Left cardiac atrium (tissue), 4 donors: ENCODE results near the gene CD63. TPM values are rescaled to one million over a fixed set of nuclear protein-coding genes. Genes with fewer than 3 reads are reported as not detected.

Source experiments
- ATAC-seq, 2 donors: fragments of 200-7000 bp; cut with Tn5 transposase; one replicate each; pipeline ENCODE4 v1.9.1; 2020; ENCODE audit warnings: mild to moderate bottlenecking in 2 of 2, moderate library complexity in 2 of 2
- DNase-seq: peaks from one replicate; pipeline ENCODE4 v3.0.0-alpha.2; 2020
- intact Hi-C, 2 donors: fragments of 100-400 bp; cut with DNase I; formaldehyde crosslinking; loops; one replicate each; pipeline versions ENCODE4 v1.14.1 to v1.15.1; 2022 to 2023
- total RNA-seq, 2 donors: library from RNA; stranded (reverse); fragmentation: NEBNext Ultra II Directional; extraction: Animal tissue kit (Norgen Biotek cat#: 25700); gene quantifications; one replicate each; pipeline ENCODE4 v1.2.1, GENCODE V29; 2021
- donor health status: DM: no; HTN: yes; CAD: no.
- donor health status: DM: no; HTN: yes; CAD: no; lungs with severe emphysema.
- donor health status: DM: yes; HTN: yes; CAD: no.
- donor health status: Dilated cardiomyopathy.

The CD63 gene
- total RNA-seq, 2 donors from 2014 or later, result 1,288 to 1,875 TPM

DNA sequence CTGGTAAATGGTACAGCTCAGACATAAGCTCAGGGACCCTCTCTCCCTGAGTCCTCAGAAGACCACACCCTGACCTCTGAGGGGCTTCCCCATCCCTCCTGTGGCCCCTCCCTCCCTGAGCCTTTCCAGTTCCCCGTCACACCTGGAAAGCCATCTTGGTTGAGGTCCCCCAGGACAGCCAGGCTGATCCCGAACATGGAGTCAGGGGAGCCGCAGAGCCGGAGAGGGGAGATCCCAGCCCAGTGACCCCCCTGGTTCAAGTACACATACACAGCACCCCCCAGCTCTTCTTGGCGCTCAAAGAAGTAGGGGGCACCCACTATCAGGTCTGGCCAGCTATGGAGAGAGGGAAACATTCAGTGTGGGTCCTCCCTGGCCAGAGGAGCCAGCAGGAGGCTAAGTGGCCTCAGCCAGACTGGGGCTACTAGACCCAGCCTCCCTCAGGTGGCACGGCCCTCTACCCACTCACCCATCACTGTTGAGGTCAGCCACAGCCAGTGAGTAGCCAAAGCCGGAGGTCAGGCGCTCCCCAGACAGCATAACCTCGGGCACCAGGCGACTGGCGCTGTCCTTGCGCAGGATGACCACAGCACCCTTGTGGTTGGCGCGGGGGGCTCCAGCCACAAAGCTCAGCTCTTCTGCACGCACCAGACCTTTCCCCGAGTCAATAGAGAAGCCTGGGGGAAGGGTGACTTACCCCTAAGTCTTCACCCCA, 30.4 kb downstream of the CD63 start:
- DNase-seq, result no peak
- no peak for ATAC-seq
- intact Hi-C loops, result no loop called here

DNA sequence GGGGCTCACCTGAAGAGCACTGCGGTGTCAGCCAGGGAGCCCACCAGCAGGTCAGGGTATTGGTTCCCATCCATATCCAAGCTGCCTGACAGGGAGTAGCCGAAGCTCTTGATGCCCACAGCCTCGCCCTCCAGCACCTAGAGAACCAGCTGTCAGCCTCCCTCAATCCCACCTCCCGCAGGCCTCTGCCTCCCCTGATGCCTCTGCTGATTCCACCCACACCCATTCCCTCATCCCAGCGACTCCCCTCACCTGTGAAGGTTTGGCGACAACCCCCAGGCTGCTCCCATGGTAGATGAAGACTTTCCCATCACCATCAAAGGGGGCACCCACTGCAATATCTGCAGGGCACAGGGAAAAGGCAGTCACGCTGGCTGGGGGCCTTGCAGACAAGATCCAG, 31.1 kb downstream of the CD63 start:
- ATAC-seq (no peak), DNase-seq (no peak)
- intact Hi-C loops, result no loop called here

DNA sequence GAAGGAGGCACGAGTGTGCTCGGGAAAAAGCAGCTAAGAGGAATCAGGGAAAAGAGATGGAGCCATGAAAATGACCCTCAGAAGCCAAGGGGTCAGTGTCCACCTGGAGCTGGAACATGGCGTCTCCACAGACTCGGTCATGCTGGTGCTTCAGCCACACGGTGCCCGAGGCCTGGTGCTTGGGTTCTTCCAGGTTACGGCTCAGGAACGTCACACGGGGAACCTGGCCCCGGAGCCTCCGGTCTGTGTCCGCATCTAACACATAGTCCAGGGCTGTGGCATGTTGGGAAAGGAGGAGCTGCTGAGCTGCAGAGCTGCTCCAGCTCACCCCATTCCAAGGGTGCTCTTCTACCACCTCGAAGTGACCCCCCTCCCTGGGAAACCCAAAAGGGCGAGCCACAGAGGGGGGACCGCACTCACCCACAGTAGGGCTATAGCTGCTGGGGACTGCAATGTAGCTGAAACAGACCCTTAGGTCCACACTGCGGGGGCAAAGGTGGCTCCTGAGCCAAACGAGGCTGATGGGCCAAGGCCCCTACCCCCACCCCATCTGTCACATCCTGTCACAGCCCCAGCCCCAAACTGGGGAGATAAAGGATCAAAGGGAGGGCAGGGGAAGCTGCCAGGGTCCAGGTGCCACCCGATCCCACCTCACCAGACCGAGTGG, 31.9 kb downstream of the CD63 start:
- no peak for ATAC-seq
- no peak for DNase-seq
- intact Hi-C loops, result no loop called here

DNA sequence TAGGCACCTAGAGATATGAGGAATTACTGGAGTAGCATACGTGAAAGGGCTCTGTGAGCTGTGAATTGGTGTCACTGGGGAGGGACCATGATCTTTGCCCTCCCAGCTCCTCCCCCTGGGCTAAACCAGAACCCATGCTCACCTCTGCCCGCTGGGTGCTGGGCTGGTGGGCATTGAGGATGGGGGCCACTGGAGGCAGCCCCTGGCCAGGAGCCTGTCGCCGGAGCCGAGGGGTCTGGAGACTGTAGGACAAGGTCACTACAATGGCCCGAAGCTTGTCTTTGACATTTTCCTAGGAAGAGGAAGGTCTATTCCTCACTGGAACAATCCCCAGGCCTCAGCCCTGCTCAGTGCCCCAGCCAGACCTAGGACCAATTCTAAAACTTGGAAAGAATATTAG, 32.7 kb downstream of the CD63 start:
- intact Hi-C loops, result no loop called here
- DNase-seq, result no peak
- ATAC-seq, result no peak

DNA sequence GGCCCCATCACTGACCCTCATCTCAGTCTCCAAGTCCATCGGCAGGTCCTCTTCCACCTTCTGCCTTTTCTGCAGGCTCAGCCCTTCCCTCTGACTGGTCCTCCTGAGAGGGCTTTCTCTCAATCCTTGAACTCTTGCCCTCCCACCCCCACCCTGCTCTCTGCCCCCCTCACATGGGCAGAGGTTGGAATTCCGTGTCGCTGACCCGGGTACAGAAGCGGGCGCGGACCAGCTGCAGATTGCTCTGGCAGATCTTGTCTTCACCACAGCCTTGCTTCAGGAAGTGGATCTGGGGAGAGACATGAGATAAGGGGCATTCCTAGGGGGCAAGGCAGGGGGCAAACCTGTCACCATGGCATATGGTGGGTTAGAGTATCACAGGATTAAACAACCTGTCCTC, 33.5 kb downstream of the CD63 start:
- DNase-seq, result no peak
- no peak for ATAC-seq
- intact Hi-C loops, result no loop called here

DNA sequence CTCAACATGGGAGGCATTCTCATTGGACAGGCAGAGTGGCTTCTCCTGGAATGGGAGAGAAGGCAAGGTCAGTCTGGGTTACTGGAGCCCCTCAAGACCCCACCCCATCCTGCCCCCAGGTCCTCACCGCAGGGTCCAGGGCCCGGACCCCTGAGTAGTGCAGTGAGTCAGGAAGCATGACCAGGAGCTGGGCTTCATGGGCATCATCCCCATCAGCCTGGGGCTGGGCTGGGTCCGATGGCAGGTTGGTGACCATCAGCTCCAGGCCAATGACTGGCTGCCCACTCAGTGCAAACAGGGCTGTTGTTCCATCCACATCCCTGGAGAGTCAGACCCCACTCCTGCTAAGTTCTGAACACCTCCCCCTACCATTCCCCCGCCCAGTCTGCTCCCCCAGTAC, 34.2 kb downstream of the CD63 start:
- no peak for DNase-seq
- intact Hi-C loops, result no loop called here
- ATAC-seq, result peak in 1 of 2 donors; percentile 5

DNA sequence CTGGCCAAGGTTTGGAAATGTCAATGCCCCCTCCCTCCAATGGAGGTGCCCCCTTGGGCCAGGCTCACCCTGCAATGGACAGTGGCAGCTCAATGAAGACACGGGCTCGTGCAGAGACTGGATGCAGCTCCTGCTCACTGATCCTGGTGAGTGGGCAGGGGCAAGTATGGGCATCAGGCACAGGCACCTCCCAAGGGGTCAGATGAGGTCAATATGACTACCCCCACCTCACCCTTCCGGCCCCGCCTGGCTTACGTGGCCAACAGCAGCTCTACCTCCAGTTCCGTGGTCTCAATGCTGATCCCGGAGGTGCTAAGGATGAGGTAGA, 34.7 kb downstream of the CD63 start:
- ATAC-seq (no peak), DNase-seq (no peak)
- intact Hi-C loops, result no loop called here

DNA sequence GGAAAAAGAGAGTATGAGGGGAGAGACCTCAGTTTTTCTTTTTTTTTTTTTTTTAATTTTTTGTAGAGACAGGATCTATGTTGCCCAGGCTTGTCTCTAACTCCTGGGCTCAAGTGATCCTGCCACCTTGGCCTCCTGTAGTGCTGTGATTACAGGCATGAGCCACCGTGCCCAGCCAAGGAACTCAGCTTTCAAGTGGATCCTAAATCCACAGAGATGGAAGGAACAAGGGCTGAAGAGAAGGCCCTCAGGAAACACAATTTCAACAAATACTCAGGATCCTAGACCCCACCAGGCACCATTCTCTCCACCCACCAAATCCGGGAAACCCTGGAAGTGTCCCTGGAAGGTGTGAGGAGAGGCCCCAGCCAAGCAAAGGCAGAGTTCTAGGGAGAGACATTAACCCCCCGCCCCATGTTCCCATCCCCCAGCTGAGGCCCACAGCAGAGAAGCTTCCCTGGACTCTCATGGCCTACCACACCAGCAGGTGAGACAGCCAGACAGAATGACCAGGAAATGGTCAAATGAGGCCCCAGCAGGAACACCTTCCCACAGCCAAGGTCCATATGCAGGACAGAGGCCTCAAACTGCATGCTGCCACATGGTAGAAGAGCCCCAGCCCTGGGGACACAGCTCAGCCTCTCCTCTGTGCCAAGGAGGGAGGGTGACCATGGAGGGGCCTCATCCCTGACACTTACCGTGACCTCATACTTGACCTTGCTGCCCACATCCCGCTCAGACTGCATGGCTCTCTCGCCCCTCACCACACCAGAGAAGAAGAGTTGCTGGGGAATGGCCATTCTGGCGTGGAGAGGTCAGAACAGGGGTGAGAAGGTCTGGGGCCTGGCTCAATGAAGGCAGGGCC, 35.3 kb downstream of the CD63 start:
- no peak for DNase-seq
- peak in 1 of 2 donors; percentile 4 for ATAC-seq
- intact Hi-C loops, result no loop called here

DNA sequence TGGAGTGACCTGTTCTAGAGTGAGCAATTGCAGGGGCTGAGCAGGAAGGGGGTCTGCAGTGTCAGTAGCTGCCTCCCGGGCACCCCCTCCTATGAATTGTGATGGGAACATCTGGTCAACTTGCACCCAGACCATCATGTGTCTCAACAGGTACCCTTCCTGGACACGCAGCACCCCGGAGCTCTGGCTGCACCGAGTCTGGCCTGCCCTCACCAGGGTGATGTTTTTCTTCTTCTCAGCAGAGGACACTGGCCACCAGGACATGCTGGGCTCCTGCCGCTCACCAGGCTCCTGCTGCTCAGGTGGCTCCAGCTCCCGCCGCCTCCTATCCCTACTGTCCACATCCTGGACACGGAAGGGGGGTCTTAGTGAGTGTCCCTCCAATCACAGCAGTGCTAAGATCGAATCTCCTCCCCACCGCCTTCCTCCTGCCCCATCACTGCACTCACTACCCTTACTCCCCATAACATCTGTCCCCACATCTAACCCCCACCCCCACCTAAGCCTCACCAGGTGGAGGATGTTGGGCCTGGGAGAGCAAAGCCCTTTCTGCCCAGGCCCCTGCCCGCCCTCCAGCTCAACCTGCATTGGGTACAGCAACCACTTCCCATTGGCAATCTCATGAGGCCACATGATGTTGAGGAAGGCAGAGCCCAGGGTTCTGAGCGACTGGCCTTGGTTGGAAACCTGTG, 36.0 kb downstream of the CD63 start:
- no peak for ATAC-seq

DNA sequence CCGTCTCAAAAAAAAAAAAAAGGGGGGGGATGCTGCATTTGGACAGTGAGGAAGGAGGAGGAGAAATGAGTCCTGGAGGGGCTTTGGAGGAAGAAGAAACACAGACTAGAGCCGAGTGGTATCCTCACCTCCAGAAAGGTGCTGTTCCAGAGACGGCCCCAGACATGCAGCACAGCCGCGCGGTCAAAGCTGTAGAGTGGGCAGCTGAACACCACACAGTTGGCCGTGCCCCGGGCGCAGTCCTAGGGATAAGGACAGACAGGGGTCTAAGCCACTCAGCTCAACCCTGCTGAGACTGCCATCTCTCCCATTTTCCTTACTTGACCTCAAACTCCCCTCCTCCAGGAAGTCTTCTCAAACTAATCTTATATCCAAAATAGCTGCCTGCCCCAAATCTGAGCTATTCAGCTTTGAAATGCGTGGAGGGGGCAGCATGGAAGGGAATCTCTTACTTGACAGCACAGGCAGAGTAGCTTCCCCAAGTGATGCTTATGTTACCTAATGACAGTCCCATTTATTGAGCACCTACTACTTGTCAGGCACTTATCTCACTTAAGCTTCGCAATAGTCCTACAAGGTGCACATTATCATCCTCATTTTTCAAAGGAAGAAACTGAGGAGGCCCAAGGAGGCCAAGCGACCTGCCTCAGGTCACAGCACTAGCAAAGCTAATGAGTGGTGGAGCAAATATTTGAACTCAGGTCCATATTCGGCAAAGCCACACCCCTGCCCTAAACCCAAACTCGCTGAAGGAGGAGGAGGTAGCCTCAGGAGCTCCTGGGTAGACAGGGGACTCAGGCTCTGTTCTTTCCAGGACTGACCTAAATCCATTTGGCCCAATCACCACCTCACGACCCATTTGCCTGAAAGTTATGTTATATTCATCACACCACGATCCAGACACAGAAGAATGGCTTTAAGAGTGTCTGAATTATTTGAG, 39.8 kb downstream of the CD63 start:
- ATAC-seq (no peak), DNase-seq (no peak)
- intact Hi-C loops, result no loop called here

More for the DNA sequence above, 36.0 kb downstream of the CD63 start:
- DNase-seq, result no peak
- intact Hi-C loops, result no loop called here

DNA sequence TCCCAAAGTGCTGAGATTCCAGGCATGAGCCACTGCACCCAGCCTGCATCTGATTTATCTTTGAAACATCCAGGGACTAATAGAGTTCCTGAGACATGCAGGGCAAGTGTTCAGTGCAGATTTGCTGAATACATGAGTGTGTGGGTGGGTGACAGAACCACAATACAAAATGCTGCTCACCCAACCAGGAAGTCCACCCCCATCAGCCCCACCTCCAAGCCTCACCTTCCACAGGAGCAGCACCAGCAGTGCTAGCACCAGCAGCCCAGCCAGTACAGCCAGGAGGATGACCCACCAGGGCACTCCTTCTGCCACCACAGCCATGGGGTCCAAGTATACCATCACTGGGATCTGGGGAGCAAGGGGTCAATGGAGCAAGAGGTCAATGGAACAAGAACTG, 41.1 kb downstream of the CD63 start:
- ATAC-seq (no peak), DNase-seq (no peak)
- intact Hi-C loops, result no loop called here

DNA sequence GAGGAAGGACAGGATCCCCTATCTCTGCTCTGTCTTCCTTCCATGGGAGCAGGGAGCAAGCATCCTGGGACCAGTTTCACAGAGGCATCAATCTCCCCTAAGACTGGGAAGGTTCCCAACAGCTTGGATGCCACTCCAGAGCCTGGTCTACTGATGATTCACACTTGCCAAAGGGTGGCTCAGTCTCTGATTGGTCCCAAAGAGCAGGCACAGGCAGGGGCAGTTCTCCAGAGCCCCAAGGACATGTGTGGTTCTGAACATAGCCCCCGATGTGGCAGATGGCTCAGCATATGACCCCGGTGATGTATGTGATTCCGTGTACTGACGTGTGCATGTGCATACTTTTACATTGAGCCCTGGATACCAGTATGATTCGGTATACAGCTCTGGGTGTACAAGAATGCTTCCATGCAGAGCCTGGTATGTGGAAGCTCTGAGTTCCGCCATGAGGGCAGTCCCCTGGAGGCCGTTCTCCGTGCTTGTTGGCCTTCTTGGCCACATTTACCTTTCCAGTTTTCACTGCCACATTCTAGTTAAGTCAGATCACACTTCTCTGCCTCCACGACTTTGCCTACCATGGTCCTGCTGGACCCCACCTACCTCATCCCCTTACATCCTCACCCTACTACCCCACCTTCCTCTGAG, 42.3 kb downstream of the CD63 start:
- DNase-seq, result no peak
- intact Hi-C loops, result no loop called here
- ATAC-seq, result peak in 1 of 2 donors; percentile 22

DNA sequence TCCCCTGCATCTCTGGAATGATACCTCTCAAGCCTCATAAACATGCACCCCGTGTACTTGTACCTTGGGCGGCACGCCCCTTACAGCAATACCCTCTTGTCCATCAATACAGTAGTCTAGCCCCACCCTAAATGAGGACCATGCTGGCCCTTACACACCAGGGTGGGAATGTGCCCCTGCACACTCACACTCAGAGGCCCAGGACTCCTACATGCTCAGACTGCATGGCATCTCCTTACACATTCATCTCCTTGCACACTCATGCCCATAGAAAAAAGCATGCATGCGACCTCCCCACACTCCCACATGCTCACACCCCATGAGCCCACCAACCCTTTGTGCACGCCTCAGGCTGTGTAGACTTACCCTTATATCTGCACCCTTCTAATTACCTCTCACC, 43.1 kb downstream of the CD63 start:
- ATAC-seq, result no peak
- no peak for DNase-seq
- intact Hi-C loops, result no loop called here

DNA sequence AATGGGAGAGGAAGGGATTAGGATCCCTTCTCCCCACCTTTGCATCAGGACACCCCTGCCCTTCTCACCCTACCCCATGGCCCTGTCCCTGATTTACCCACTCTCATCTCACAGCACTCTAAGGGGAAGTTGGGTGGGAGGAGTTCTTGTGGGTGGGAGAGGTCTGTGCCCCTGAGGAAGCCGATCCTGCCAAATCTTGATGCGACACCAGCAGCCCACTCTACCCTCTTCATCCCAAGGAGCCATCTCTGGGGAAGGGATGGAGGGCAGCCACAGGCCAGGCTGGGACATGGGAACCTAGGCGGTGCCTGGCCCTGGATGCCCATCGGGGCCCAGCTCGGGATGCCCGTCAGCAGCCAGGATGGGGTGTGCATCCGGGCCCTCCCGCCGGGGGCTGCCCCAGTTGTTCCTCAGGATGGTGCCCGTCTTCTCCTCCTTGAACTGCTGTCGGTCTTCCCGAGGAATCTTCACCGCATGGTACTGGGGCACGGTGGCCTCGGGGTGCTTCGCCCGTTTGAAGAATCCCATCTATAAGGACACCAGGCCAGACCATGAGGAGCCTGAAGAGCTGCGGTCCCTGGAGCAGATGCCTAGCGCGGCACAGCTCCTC, 43.9 kb downstream of the CD63 start:
- intact Hi-C loops, result no loop called here
- ATAC-seq (no peak), DNase-seq (no peak)

DNA sequence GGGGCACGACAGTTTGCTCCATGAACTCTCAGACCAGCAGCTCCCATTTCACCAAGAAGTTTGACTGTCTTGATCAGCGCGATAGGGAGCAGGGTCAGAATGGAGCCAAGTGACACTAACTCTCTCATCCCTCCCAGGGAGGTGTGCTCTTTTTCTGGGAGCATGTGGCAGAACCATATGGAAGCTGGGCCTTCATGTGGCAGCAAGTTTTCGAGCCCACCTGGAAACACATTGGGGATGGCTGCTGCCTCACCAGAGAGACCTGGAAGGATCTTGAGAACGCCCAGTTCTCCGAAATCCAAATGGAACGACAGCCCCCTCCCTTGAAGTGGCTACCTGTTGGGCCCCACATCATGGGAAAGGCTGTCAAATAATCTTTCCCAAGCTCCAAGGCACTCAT, 45.1 kb downstream of the CD63 start:
- DNase-seq (no peak), ATAC-seq (no peak)
- intact Hi-C loops, result no loop called here

DNA sequence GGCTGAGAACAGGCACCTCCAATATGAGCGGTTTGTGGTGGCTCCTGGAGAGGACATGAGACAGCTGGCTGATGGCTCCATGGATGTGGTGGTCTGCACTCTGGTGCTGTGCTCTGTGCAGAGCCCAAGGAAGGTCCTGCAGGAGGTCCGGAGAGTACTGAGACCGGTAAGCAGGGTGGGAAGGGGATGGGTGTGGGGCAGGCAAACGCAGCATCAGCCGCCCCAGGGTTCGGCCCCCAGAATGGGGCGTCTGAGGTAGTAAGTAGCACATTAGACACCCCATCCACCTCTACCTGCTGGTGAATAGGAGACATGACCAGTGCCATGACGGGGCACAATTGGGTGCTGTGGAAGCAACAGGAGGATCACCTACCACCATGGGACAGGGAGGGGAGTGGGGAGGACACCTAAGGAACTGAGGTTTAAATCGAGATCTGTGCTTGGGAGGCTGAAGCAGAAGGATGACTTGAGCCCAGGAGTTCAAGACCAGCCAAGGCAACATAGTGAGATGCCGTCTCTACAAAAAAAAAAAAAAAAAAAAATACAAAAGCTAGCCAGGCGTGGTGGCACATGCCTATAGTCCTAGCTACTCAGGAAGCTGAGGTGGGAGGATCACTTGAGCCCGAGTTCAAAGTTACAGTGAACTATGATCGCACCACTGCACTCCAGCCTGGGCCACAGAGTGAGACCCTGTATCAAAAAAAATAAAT, 46.6 kb downstream of the CD63 start:
- intact Hi-C loops, result no loop called here
- ATAC-seq, result peak in 1 of 2 donors; percentile 5
- DNase-seq, result no peak
